HL-60 (cell line): ENCODE measurements around the gene XPNPEP2.

Experiments used
- CTCF ChIP-seq: IDR thresholded peaks from one replicate; pipeline ENCODE4 v1.5.1; 2011; ENCODE audit warnings: low read length, control low read depth, inconsistent platforms; ENCODE audit not compliant: insufficient read depth
- GABPA ChIP-seq: IDR thresholded peaks from 2 replicates; pipeline ENCODE4 v1.6.1; 2012; ENCODE audit warnings: low read depth
- POLR2AphosphoS5 ChIP-seq: IDR thresholded peaks from 2 replicates; pipeline ENCODE4 v1.6.1; 2012; ENCODE audit warnings: low read depth
- REST ChIP-seq: IDR thresholded peaks from 2 replicates; pipeline ENCODE4 v1.6.1; 2012; ENCODE audit warnings: low read depth; ENCODE audit not compliant: insufficient replicate concordance
- SPI1 ChIP-seq: IDR thresholded peaks from 2 replicates; pipeline ENCODE4 v1.6.1; 2012; ENCODE audit warnings: low read depth, mild to moderate bottlenecking, borderline replicate concordance

GRCh38 chrX:129693354-129693753 lies 45.4 kb upstream of the XPNPEP2 start:
- TF ChIP-seq CTCF (no peak), POLR2AphosphoS5 (no peak), REST (no peak), GABPA (no peak), SPI1 (no peak)
